Ishikawa (cell line): ENCODE measurements around the gene GRIK4.

Experiments
- CEBPB ChIP-seq: IDR thresholded peaks from 2 replicates; pipeline ENCODE4 v1.6.1; 2012
- CREB1 ChIP-seq: IDR thresholded peaks from 2 replicates; pipeline ENCODE4 v1.6.1; 2012; ENCODE audit warnings: low read depth
- EGR1 ChIP-seq: IDR thresholded peaks from 2 replicates; pipeline ENCODE4 v1.6.1; 2012
- EP300 ChIP-seq: IDR thresholded peaks from 2 replicates; pipeline ENCODE4 v1.6.1; 2012; ENCODE audit warnings: borderline replicate concordance
- FOXM1 ChIP-seq: IDR thresholded peaks from 2 replicates; pipeline ENCODE4 v1.6.1; 2012; ENCODE audit warnings: low read depth, borderline replicate concordance
- MAX ChIP-seq: IDR thresholded peaks from 2 replicates; pipeline ENCODE4 v1.6.1; 2012
- NFIC ChIP-seq: IDR thresholded peaks from 2 replicates; pipeline ENCODE4 v1.6.1; 2012
- RAD21 ChIP-seq: IDR thresholded peaks from 2 replicates; pipeline ENCODE4 v1.6.1; 2012; ENCODE audit warnings: low read depth
- REST ChIP-seq: IDR thresholded peaks from 2 replicates; pipeline ENCODE4 v1.6.1; 2012; ENCODE audit warnings: low read depth, mild to moderate bottlenecking
- TAF1 ChIP-seq: IDR thresholded peaks from 2 replicates; pipeline ENCODE4 v1.6.1; 2012; ENCODE audit warnings: low read depth, mild to moderate bottlenecking
- TCF12 ChIP-seq: IDR thresholded peaks from 2 replicates; pipeline ENCODE4 v1.6.1; 2012; ENCODE audit warnings: low read depth
- TEAD4 ChIP-seq: IDR thresholded peaks from 2 replicates; pipeline ENCODE4 v1.6.1; 2012
- USF1 ChIP-seq: IDR thresholded peaks from 2 replicates; pipeline ENCODE4 v1.6.1; 2012
- YY1 ChIP-seq: IDR thresholded peaks from 2 replicates; pipeline ENCODE4 v1.6.1; 2012; ENCODE audit warnings: low read depth
- ZBTB7A ChIP-seq: IDR thresholded peaks from 2 replicates; pipeline ENCODE4 v1.6.1; 2012; ENCODE audit warnings: low read depth

Gene GRIK4

GRCh38 chr11:120549346-120549745 is 37.8 kb downstream of the GRIK4 start:
- TF ChIP-seq TAF1 = no peak
- no peak for TF ChIP-seq EGR1
- TF ChIP-seq YY1 = no peak
- no peak for TF ChIP-seq CEBPB
- TF ChIP-seq CREB1 = no peak
- TF ChIP-seq ZBTB7A = no peak
- TF ChIP-seq EP300 = no peak
- no peak for TF ChIP-seq USF1
- no peak for TF ChIP-seq REST
- no peak for TF ChIP-seq FOXM1

- TF ChIP-seq FOXM1 (no peak), MAX (no peak), YY1 (no peak)
These were observed 38.5 kb downstream of the GRIK4 start for GRCh38 chr11:120550007-120550406.

- TF ChIP-seq EGR1 (no peak), CEBPB (no peak), FOXM1 (no peak), USF1 (no peak), CREB1 (no peak), NFIC (no peak), YY1 (no peak), REST (no peak), EP300 (no peak), TAF1 (no peak), ZBTB7A (no peak), TCF12 (no peak), RAD21 (no peak), TEAD4 (no peak), MAX (no peak)
These were observed 39.6 kb downstream of the GRIK4 start for GRCh38 chr11:120551191-120551590.

GRCh38 chr11:120554766-120555432 is 43.4 kb downstream of the GRIK4 start:
- no peak for TF ChIP-seq EGR1
- TF ChIP-seq CEBPB = no peak
- TF ChIP-seq ZBTB7A = no peak
- no peak for TF ChIP-seq YY1
- TF ChIP-seq MAX = no peak
- no peak for TF ChIP-seq FOXM1
- no peak for TF ChIP-seq RAD21
- no peak for TF ChIP-seq NFIC
- no peak for TF ChIP-seq TEAD4
- TF ChIP-seq CREB1 = no peak
- no peak for TF ChIP-seq EP300
- TF ChIP-seq REST = no peak
- no peak for TF ChIP-seq USF1
